HG03159 (cell line): ENCODE data around the gene KBTBD3.

Source experiments
- ATAC-seq: cut with Tn5 transposase; IDR thresholded peaks from one replicate; pipeline ENCODE4 v1.9.1; 2021; ENCODE audit warnings: mild to moderate bottlenecking, moderate library complexity; ENCODE audit not compliant: unreplicated experiment

The KBTBD3 gene, protein sequence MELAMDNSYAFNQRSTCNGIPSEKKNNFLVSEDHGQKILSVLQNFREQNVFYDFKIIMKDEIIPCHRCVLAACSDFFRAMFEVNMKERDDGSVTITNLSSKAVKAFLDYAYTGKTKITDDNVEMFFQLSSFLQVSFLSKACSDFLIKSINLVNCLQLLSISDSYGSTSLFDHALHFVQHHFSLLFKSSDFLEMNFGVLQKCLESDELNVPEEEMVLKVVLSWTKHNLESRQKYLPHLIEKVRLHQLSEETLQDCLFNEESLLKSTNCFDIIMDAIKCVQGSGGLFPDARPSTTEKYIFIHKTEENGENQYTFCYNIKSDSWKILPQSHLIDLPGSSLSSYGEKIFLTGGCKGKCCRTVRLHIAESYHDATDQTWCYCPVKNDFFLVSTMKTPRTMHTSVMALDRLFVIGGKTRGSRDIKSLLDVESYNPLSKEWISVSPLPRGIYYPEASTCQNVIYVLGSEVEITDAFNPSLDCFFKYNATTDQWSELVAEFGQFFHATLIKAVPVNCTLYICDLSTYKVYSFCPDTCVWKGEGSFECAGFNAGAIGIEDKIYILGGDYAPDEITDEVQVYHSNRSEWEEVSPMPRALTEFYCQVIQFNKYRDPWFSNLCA

DNA sequence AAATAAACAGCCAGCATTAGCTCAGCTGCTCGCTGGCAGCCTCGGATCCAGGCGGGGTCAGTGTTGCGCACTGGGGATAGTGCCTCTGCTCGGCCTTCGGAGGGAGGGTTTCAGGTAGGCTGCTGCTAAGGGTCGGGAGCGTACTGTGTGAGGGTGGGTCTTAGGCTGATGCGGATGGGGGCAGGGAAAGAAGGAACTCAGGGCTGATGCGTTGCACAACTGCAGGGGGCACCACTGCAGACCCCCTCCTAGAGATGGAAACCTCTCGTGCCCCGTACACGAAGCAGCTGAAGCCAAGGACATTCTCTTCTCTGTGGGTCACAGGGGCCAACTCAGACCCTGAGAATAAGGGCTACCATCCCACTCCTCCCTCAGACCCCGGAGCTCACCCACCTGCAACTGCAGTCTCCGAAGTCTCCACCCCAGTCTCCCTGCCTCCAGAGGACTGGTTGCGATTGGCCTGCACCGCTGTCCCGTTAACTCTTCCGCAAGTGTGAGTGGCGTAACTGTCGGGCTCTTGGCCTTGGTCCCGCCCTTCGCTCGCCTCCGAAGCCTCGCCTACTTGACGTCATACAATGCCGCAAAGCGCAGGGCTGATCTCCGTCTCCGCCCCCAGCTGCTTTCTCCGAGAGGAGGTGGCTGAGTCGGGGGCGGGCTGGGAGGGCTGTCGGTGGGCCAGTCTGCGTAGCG is at the start of gene KBTBD3:
Gene KBTBD3, minus strand, starts transcription at position 429 of the 690 bp plus-strand sequence. CDS start 18,250 bp downstream, outside the sequence.
- peak; percentile 96 for ATAC-seq

DNA sequence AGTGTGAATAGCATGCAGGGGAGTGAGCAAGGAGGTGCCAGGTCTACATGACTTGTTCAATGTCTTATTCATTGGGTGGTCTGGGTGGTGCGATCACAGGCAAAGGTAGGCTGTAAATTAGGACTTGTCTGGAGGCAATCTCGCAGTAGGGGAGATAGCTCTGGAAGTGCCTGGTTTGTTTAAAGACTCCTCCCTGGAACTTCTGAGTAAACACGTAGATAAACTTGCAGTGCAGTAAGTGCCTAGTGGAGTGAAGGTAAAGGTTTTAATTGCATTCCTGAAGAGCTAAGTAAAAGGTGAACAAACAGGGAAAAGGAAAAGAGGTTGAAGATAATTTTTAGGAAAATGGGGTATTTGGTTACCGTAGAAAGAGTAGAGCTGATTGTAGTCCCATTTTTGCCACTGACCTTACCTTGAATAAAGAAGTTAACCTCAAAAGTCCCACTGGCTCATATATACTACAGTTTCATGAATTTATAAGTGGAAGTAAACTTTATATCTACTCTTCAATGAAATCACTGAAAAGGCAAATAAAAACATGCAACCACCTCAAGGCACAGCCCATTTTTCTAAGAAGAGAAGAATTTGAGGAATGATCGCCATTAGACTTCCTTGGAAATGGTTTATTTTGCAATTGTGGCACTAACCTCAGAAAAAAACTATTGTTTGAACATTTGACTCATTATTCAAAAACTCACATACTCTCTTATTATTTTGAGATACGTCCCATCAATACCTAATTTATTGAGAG is 44.6 kb upstream of the KBTBD3 start:
- ATAC-seq, result no peak

DNA sequence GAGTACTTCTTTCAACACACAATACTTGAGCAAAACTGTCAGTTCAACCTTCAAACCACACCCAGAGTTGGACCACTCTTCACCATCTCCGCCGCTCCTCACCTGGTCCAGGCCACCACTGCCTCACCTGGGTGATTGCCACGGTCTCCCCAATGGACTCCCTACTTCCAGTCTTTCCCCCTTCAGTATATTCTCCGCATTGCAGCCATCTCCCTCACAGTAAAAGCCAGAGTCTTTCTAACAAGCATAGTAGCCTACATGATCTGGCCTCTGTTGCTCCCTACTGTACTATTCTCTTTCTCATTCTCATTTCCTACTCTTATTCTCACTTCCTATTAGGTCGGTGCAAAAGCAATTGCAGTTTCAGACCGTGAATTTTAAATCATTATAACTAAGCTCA is 28.8 kb upstream of the KBTBD3 start:
- peak; percentile 49 for ATAC-seq

DNA sequence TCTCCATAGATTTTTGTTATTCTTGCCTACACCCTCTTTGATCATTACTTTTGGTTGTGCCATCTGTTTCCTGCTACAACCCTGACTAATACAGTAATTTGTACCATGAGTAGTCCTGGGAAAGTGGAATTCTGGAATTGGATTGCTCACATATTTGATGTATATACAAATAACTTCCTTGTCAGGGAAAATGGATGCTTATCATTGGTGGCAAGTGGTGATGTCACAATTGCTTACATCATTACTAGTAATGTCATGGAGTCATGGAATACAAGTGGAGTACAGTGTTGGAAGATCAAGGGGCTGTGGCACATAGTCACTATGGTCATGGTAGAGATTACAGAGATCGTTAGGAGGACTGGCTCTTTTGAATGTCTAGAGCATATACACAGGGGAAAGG is 24.7 kb upstream of the KBTBD3 start:
- no peak for ATAC-seq

DNA sequence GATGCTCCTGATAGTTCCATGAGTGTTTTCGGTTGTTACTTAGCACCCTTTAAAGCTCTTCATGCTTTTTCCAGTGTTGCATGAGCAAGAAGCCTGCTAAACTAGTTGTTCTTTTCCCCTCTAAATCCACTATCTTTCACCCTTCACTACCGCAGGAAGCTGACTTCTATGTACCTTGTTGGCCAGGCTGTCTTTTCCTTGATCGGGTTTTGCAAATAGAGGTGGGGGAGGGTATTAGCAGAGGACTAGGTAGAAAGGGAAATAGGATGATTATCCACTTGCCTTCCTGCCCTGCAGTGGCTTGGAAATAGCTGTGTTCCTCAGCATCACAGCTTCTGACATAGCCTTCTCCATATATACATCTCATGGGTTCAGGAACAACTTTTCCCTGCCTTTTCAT is 24.2 kb upstream of the KBTBD3 start:
- no peak for ATAC-seq

DNA sequence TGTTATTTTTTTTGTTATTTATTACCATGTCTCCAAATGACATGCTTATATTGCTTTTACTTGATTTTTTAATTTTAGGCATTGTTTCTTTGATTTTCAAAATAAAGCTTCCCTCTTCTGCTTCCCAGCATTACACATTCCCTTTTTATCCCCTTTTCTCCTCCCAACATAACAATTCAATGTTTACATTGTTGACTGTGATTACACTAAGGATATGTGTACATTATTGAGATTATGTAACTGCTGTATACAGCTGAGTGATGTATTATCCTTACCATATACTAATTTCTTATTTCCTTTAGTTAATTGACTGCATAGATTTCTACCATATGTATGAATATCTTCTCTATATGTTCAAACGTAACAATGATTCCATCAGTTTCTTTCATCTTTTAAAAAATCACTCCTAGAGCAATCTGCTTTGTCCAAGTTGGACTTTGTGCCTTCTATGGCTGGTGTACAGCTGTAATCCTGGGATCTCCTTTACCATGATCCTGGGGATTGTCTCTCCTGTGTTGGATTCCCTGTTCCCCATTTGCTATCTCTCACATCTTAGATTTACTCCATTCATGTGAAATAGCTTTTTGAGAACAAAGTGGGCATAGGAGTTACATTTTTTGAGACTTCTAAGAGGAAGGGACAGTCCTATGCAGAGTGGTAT is 21.9 kb upstream of the KBTBD3 start:
- no peak for ATAC-seq

DNA sequence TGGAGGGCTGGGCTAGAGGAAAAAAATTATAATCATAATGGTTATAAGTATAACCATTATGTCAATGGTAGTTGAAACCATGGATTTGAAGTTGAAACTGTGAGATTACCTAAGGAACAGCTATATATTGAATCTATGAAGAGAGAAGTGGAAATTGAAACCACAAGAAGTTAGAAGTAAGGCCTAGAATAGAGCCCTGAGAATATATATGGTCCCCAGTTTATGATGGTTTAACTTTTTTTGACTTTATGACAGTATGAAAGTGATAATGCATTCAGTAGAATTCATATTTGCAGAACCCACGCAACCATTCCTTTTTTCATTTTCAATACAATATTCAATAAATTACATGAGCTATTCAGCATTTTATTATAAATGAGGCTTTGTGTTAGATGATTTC is 15.3 kb upstream of the KBTBD3 start:
- no peak for ATAC-seq

DNA sequence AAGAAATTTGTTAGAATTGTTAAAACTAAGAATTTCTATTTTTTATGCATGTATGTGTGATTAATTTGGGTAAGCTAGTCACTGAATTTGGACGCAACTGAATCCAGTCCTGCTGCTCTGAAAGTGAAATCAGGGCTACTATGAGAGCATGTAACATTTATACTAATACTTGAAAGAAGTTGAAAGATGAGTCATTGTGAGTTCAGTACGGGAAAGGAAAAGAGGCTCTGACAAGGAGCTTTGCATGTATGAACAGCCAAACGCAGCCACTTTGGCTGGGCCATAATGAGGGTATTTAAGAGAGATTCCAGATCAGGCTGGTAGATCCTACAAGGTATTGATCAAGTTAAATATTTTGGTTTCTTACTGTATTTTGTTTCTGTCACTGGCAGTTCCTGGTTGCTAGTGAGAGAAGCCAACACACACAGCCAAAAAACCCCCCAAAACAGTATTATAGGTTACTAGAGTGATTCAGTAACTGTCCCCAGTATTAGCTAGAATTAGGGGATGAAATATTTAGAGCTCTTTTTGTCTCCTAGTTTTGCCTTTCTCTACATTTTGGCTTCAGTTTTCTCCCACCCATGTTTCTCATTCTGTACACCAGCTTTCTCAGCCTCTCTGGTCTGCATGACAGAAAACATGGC is 14.5 kb upstream of the KBTBD3 start:
- peak; percentile 99 for ATAC-seq

DNA sequence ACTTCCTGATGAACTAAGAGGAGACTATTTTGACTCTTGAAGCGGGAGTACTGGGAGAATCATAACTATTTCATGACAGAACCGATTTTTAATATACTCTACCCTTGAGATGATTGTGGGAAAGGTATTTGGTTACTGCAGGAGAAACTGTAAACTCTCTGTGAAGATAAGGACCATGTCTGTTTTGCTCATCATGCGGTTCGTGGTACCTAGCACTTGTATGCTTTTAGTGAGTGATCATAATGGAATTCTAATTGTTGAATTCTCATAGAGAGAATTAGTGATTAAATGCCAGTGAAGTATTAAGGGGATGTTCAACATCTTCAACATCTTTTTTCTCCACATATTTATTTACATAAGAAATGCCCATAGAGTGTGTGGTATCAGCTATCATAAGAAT is 11.7 kb upstream of the KBTBD3 start:
- no peak for ATAC-seq

DNA sequence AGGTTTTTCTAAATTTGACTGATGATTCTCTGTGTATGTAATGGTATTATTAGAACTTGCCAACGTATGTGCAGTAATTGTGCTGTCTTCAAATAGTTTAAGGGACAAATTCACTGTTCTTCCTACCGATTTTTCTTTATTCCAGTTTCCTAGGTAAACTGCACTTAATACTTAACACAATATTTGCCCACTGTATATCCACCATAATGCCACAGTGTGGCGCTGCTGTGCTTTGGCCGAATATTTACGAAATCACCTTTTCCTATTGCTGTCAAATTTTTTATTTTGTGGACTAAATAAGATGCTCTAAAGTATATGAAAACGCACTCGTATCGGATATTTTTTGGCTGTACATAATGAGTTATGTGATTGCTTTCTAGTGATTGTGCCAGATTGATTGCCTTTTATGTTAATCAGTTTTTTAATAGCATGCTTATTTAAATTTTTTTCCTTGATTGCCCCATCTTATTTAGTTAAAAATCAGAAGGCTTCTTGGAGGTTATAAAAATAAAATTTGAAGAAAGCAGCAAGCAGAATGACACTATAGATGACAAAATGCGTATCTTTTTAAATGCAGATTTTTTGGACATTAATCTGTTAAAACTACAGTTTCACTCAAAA is 10.8 kb upstream of the KBTBD3 start:
- peak; percentile 29 for ATAC-seq

DNA sequence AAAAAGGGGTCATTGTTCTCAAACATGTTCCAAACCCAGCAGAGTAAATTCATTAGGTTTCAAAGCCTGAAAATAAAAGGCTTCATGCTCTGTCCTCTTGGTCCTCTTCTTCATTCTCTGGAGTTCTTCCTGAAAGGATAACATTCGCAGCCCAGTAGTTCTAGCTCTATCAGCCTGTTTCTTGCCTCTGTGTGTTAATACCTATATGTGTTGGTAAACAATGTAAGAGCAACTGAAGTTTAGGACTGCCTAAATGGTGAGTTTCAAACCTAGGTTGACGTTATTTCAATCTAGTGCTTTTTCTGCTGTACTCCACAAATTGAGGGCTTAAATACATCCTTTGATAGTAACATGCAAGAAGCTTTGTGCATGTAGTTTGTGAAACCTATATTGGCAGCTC is 9.7 kb upstream of the KBTBD3 start:
- no peak for ATAC-seq

DNA sequence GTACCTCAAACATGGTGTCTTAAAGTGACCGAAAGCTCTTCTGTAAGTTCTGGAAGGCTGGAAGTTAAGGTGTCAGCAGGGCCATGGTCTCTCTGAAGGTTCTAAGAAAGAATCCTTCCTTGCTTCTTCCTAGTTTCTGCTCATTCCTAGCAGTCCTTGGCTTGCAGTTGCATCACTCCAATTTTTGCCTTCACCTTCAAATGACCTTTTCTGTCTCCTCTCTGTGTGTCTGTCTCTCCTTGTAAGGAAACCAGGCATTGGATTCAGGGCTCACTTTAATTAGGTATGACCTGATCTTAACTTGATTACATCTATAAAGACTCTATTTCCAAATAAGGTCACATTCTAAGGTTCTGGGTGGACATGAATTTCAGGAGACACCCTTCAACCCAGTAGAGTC is 9.0 kb upstream of the KBTBD3 start:
- ATAC-seq, result no peak

DNA sequence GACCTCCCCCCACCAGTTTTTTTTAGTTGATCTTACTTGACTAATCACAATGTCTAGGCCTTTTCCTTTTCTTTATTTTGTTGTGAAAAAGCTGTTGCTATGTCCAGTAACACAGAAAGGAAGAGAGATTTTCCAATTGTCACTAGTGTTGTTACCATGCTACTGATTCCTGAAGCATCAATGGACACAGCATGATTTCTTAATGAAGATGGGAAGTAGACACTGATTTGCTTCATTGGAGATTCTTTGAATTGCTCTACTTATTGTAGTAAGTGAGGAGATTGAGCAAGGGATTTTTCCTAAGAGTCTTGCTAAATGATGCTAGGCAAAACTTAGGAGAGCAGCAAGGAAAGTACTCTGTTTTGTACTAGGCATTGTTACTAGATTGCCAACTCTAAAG is 4.9 kb upstream of the KBTBD3 start:
- no peak for ATAC-seq

DNA sequence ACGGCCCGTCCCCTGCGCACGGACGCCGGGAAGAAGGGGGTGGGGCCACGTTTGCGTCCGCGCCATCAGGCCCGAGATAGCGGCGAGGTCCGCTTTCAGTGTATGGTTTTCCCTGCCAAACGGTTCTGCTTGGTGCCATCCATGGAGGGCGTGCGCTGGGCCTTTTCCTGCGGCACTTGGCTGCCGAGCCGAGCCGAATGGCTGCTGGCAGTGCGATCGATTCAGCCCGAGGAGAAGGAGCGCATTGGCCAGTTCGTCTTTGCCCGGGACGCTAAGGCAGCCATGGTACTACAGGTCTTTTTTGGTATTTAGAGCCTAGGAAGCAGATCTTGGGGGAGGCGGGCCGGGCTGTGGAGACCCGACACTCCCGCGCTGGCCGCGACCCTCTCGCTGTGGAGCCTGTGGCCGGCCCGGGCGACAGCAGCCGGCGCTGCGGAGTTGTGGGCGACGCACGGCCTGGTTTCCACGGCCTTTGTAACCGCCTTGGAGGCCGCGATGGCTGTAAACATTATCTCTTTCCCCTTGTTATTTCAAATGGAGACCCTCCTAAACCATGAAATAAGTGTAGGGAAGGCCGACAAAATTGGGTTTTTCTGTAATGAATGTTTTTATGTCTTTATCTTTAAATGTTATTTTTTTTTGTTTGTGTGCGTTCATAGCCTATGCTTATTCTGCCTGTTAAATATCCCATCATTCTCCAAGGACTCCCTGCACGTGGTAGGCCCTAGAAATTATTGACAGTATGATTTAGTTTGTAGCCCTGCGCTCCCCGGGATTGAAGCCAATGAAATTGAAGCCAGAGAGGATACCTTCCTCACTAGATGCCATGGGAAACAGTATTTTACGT is 685 bp upstream of the KBTBD3 start, which contains the start of gene AASDHPPT:
Gene AASDHPPT, plus strand, starts transcription at position 54 of the 847 bp plus-strand sequence. Its CDS starts 49 bp downstream, at position 103.
- ATAC-seq, result peak; percentile 27

DNA sequence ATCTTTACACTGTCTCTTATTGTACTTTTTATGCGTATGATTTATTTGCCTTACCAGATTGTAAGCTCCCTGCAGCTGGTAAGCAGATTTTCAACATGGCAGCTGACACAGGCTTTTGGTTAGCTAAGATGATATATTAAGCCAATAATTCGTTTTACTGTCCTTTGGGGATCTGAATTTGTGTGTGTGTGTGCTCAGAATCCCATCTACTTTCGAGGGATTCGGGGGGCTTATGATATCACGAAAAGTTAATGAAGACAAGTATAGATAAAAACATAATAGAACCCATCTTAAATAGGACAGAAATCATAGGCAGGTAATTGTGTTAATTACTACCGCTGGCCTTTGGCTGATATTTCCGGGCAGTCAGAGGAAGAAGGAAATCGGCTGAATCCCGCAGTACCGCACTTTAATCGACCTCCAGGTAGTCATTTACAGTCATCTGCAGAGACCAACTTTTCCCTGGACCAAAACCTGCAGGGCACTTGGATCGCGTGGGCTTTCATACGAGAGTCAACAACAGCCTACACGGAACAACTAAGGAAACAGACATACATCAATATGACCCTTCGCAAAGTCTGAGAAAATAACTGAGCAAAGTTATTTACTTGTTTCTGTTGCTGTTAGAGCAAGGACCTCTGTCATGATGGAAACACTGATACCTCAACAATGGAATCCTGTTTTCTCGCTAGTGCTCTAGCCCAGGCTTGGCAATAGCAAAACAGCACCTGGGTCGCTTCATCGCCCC is 802 bp downstream of the KBTBD3 start:
- no peak for ATAC-seq

DNA sequence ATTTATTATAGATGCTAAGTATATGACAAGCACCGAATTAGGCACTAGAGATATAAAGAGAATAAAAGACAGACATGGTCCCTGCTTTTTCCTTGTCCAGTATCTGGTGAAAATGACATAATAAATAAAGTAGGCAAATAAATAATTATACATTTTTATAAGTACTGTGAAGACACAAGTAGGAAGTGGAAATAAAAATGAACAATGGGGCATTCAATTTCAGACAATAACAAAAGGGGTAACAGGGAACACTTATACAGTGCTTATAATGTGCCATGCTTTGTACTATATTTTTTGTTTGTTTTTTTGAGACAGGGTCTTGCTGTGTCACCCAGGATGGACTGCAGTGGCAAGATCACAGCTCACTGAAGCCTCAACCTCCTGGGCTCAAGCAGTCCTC is 4.3 kb downstream of the KBTBD3 start:
- ATAC-seq, result no peak

DNA sequence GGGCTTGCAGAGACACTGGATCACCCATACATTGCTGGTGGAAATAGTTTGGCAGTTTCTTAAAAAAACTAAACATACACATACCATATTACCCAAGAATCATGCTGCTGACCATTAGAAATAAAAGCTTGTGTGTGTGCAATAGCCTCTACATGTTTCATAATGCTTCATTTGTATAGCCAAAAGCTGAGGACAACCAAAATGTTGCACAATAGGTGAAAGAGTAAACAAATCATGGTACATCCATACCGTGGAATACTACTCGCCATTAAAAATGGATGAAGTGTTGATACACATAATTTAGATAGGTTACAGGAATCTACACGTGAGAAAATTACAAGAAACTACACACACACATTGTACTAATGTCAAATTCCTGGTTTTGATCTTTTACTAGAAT is 6.5 kb downstream of the KBTBD3 start:
- no peak for ATAC-seq

DNA sequence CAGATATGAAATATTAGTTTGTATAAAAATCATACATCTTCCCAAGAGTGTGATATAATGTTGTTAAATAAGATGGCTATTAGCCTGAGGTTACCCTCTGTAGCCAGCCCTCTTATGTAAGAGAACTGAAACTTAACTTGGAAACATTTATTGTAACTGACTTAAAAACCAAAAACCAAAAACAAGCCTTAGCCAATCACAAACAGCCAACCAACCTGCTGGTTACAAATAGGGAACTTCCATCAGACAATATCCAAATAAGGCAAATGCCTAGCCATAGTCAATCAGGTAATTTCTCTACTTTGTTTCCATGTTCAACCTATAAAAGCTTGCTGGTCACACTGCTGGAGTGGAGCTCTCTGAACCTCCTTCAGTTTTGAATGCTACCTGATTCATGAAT is 14.1 kb downstream of the KBTBD3 start:
- ATAC-seq, result peak; percentile 64
